OCI-LY1 (cell line): ENCODE results near the gene PLA2G12B.

Experiments used
- H2AFZ ChIP-seq: fragments of 200-600 bp; sonication (generic), shearing (Covaris generic); 2 replicates; pipeline ENCODE4 v1.6.0; 2014; ENCODE audit warnings: antibody characterized with exemption, mild to moderate bottlenecking, low read length
- H3F3A ChIP-seq: fragments of 200-600 bp; sonication (generic), shearing (Covaris generic); 2 replicates; pipeline ENCODE4 v1.6.0; 2014; ENCODE audit warnings: mild to moderate bottlenecking, antibody characterized with exemption, low read length, moderate library complexity; ENCODE audit not compliant: insufficient read depth
- H3K27ac ChIP-seq: fragments of 200-600 bp; sonication (generic); 2 replicates; pipeline ENCODE4 v1.5.1; 2014; ENCODE audit warnings: low read length, mixed run types, mild to moderate bottlenecking, low read depth; ENCODE audit not compliant: poor library complexity, severe bottlenecking
- H3K27me3 ChIP-seq: fragments of 200-600 bp; sonication (generic); 2 replicates; pipeline ENCODE4 v1.6.0; 2014; ENCODE audit warnings: antibody characterized with exemption, mild to moderate bottlenecking, low read length, moderate library complexity; ENCODE audit not compliant: insufficient read depth
- H3K36me3 ChIP-seq: fragments of 200-600 bp; sonication (generic); 2 replicates; pipeline ENCODE4 v1.6.1; 2014; ENCODE audit warnings: mild to moderate bottlenecking, antibody characterized with exemption, low read length, moderate library complexity, mixed read lengths; ENCODE audit not compliant: insufficient read depth
- H3K4me1 ChIP-seq: fragments of 200-600 bp; sonication (generic); 2 replicates; pipeline ENCODE4 v1.5.1; 2014; ENCODE audit warnings: mild to moderate bottlenecking, low read length, moderate library complexity; ENCODE audit not compliant: insufficient read depth, severe bottlenecking
- H3K4me2 ChIP-seq: fragments of 200-600 bp; sonication (generic), shearing (Covaris generic); 2 replicates; pipeline ENCODE4 v1.6.1; 2014; ENCODE audit warnings: low read length
- H3K4me3 ChIP-seq: fragments of 200-600 bp; sonication (generic); 2 replicates; pipeline ENCODE4 v1.5.1; 2014; ENCODE audit warnings: low read length, low read depth, mild to moderate bottlenecking, mixed read lengths; ENCODE audit not compliant: poor library complexity, severe bottlenecking
- H3K79me2 ChIP-seq: fragments of 200-600 bp; shearing (Covaris generic); 2 replicates; pipeline ENCODE4 v1.6.1; 2016; ENCODE audit warnings: mixed run types, low read length, mixed read lengths; ENCODE audit not compliant: insufficient read depth
- H3K9ac ChIP-seq: fragments of 200-600 bp; sonication (generic), shearing (Covaris generic); 2 replicates; pipeline ENCODE4 v1.6.1; 2014; ENCODE audit warnings: mild to moderate bottlenecking, low read length, mixed read lengths
- H3K9me2 ChIP-seq: fragments of 200-600 bp; sonication (generic), shearing (Covaris generic); 2 replicates; pipeline ENCODE4 v1.6.1; 2014; ENCODE audit warnings: low read depth, mild to moderate bottlenecking, low read length, mixed read lengths
- H3K9me3 ChIP-seq: fragments of 200-600 bp; shearing (Covaris generic); 2 replicates; pipeline ENCODE4 v1.6.1; 2014; ENCODE audit warnings: low read length, mixed read lengths
- H4K20me1 ChIP-seq: fragments of 200-600 bp; sonication (generic), shearing (Covaris generic); 2 replicates; pipeline ENCODE4 v1.6.0; 2016; ENCODE audit warnings: mild to moderate bottlenecking, low read length; ENCODE audit not compliant: insufficient read depth
- CTCF ChIP-seq: fragments of 200-600 bp; sonication (generic), shearing (Covaris generic); IDR thresholded peaks from 2 replicates; pipeline ENCODE4 v1.5.1; 2017; ENCODE audit warnings: mild to moderate bottlenecking, antibody characterized with exemption, low read length, moderate library complexity, mixed read lengths
- EZH2 ChIP-seq: fragments of 200-600 bp; sonication (generic), shearing (Covaris generic); IDR thresholded peaks from 2 replicates; pipeline ENCODE4 v1.8.0; 2017; ENCODE audit warnings: borderline replicate concordance, mixed run types, mild to moderate bottlenecking, antibody characterized with exemption, low read length, moderate library complexity, mixed read lengths

PLA2G12B gene

GRCh38 chr10:72951760-72952159 lies 2.8 kb downstream of the PLA2G12B start:
- Histone ChIP-seq H3F3A (no peaks in the 10 kb centered on the region), H3K9me3 (no peaks in the 10 kb centered on the region), H3K4me2 (no peak overlapping the region), H3K9ac (no peak overlapping the region), H2AFZ (no peak overlapping the region), H3K27me3 (no peaks in the 10 kb centered on the region), H3K4me1 (no peaks in the 10 kb centered on the region), H3K9me2 (no peaks in the 10 kb centered on the region), H3K36me3 (no peaks in the 10 kb centered on the region), H3K27ac (no peak overlapping the region), H3K79me2 (no peaks in the 10 kb centered on the region), H4K20me1 (no peaks in the 10 kb centered on the region), H3K4me3 (no peak overlapping the region)
- TF ChIP-seq EZH2 = no peak
- TF ChIP-seq CTCF = no peak

- Histone ChIP-seq H2AFZ (no peak overlapping the region), H3K4me2 (no peak overlapping the region), H4K20me1 (no peaks in the 10 kb centered on the region), H3K9me3 (no peaks in the 10 kb centered on the region), H3K36me3 (no peaks in the 10 kb centered on the region), H3K9ac (no peak overlapping the region), H3K9me2 (no peaks in the 10 kb centered on the region), H3K79me2 (no peaks in the 10 kb centered on the region), H3K4me1 (no peaks in the 10 kb centered on the region), H3K27me3 (no peaks in the 10 kb centered on the region), H3F3A (no peaks in the 10 kb centered on the region), H3K4me3 (no peak overlapping the region), H3K27ac (no peak overlapping the region)
- TF ChIP-seq EZH2 (no peak), CTCF (no peak)
Measured at GRCh38 chr10:72948762-72949161, 5.8 kb downstream of the PLA2G12B start.

- no peak for TF ChIP-seq EZH2
- no peak for TF ChIP-seq CTCF
- Histone ChIP-seq H3K27ac (no peak overlapping the region), H3K4me3 (no peak overlapping the region), H3K4me1 (no peaks in the 10 kb centered on the region), H2AFZ (no peak overlapping the region), H3K4me2 (no peak overlapping the region), H3K27me3 (no peaks in the 10 kb centered on the region), H3F3A (no peaks in the 10 kb centered on the region), H3K79me2 (no peaks in the 10 kb centered on the region), H3K9me2 (no peaks in the 10 kb centered on the region), H3K9ac (no peak overlapping the region), H3K36me3 (no peaks in the 10 kb centered on the region), H4K20me1 (no peaks in the 10 kb centered on the region), H3K9me3 (no peaks in the 10 kb centered on the region)
Measured at GRCh38 chr10:72946963-72947362, 7.6 kb downstream of the PLA2G12B start.
